ENCODE results near the gene OPCML.

OPCML gene

GRCh38 chr11:133164986-133165385 lies 367.3 kb downstream of the OPCML start:
- no peak for DNase-seq

GRCh38 chr11:133163463-133164419 lies 368.6 kb downstream of the OPCML start:
- DNase-seq, result no peak

DNA sequence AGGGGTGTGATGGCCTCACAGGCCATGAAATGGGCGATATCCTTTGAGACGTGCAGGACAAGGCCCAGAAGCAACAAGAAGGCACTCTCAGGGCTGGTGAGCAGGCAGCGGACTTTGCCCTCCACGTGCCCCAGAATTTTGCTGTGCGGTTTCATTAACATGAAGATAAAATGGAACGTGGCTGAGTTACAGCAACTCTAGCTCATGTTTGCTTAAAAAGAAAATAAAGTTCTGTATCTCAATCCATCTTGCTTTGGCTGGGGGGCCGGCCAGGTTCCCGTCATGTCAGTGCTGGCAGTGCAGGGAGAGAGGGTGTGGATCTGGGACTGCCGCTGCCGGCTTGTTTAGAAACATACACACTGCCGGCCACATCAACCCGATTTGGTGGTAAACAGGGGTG lies 370.1 kb downstream of the OPCML start:
- DNase-seq, result no peak

GRCh38 chr11:133160754-133161153 lies 371.5 kb downstream of the OPCML start:
- no peak for DNase-seq

DNA sequence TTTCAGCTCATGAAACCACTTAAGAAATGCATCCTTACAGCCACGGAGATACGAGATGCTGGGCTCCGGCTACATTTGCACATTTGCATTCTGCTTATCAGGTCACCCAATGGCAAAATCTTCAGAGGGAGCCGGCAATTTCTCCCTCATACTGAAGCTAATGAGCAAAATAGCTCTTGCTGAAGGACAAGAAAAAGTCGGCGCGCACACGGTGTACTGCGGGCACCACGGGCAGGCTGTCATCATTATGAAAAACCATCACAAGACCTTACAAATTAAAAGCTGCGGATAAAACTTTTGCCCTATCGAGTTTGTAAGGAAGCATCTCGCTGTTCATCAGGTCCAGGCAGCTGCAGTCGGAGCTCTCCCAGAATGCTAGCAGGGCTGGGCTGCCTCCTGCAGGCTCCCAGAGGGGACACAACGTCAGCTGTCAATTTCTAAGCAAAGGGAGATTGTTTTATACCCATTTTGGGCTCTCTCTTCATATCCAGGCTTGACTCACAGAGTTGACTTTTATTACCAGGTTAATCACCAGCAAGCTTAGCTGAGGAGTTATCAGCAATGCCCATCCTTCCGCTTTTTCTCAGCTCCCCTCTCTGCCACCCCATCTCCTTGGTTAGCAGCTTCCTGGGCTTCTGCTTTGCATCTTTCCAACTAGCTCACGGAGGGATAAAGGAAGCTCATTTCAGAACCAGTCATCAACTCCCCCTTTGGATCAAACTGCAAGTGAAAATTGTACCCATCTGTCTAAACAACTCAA lies 375.1 kb downstream of the OPCML start:
- DNase-seq, result no peak

DNA sequence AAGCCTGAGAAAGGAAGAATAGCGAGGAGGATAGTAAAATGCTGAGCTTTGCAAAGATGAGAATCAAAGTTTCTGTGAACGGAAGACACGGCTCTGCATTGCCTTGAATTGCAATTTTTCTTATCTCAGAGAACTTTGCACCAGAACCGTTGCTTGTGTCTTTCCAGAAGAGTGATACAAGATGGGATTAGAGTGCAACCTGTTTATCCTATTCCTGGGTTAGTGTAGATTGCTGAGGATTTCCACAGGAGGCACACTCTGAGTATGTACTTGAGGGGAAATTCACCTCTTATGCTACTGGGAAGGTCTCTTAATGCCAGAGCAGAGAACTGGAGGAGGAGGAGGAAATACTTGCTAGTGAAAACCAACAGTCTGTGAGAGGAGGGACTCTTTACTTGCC lies 377.5 kb downstream of the OPCML start:
- DNase-seq, result no peak

GRCh38 chr11:133154076-133154475 lies 378.2 kb downstream of the OPCML start:
- DNase-seq, result no peak

DNA sequence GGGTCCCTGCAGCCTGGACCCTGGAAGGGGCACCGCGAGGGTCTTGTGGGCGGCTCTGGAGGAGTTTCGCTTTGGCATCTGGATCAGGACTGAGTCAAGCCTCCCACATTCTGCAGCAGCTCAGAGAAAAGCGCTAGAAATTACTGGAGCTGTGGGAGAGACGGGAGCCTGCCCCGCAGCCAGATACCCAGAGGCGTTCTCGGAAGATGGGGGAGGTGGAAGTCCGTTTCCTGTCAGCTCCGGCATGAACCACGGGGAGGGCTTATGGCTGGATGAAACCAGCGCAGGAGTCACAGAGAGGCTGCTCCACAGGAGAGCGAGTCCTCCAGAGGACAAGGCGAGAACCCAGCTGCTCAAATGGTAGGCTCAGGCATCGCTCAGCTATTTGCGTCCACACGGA lies 379.3 kb downstream of the OPCML start:
- DNase-seq, result no peak

- no peak for DNase-seq
These were observed 382.6 kb downstream of the OPCML start for GRCh38 chr11:133149698-133150097.

- no peak for DNase-seq
These were observed 384.7 kb downstream of the OPCML start for GRCh38 chr11:133147625-133148024.

GRCh38 chr11:133146697-133147306 lies 385.5 kb downstream of the OPCML start:
- DNase-seq, result no peak

DNA sequence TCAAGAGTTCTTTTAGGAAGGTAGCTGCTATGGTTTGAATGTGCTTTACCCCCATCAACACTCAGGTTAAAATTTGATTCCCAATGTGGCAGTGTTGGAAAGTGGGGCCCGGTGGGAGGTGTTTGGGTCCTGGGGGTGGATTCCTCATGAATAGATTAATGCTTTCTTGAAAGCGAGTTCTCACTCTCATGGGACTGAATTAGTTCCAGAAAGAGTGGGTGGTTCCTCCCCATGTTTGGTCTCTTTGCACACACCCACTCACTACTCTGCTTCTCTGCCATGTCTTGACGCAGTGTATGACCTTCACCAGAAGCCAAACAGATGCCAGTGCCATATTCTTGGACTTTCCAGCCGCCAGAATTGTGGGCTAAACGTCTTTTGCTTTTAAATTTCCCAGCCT lies 394.4 kb downstream of the OPCML start:
- DNase-seq, result no peak

GRCh38 chr11:133137270-133137669 lies 395.0 kb downstream of the OPCML start:
- DNase-seq, result no peak

DNA sequence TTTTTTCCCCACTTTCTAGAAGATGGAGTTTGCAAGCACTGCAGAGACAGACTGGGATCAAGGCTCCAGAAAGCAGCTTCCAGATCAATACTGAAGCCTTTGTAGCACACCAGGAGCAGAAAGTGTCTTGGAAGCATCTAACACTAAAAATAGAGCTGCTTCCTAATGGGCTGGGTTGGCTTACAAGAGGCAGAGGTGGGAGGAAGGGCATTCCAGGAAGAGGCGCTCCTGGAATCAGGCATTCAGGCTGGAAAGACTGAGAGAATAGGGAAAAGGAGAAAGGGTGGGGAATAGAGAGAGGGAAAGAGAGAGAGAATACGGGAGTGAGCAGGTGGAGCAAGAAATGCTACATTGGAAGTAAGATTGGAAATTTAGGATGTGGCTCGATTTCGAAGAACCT lies 395.9 kb downstream of the OPCML start:
- DNase-seq, result no peak

DNA sequence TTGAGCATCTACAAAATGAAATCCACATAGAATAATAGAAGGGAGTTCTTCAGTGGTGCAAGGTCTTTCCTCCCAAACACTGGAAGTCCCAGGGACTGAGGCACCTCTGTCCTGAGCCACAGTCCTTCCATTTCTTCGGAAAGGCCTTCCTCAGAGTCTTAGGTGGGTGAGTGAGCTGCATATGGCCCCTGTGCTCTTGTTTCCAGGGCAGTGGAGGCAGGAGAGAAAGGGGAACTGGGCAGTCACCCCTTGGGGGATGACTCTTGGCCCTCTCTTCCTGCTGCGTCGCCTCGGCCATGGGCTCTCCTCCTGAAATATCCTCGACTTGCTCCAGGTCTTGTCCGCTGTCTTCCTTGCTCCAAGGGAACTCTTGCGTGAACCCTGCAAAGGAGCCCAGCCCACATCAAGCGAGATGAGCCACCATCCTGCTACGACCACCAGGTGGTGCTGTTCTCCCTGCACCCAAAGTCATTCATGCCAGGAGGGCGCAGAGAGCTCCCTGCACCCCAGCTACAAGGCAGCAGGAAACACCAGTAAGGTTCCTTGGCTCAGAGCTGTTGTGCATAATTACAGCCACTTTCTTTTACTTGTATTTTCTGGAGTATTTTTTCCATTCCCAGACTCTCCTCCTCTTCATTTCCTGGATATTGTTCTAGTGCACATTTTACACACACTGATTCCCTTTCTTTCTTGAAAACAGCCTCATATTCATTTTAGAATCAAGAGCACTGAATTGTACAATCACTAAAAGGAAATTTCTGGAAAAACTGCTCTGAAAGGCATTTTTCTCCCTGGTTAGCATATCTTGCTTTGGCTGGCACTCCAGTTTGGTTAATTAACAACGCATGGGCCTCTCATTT lies 397.8 kb downstream of the OPCML start:
- DNase-seq, result peak in 1 of 2 experiments; percentile 14

DNA sequence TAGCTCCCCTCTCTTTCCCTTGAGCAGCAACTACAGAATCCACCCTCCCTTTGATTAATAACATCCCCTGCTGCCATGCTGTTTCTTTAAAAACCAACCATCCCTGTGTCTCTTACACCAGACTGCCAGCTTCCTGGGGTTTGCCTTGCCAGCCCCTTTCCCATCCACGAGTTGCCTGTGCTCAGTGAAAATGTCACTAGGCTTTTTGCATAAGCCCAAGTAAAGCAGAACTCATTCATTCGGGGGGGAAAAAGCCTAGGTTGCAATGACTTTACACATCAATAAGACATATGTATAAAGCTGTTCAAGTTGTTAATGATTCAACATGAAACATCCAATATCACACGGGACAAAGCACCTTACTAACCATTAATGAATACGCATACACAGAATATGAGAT lies 398.7 kb downstream of the OPCML start:
- DNase-seq, result no peak

GRCh38 chr11:133133050-133133449 lies 399.3 kb downstream of the OPCML start:
- DNase-seq, result no peak

- no peak for DNase-seq
These were observed 404.6 kb downstream of the OPCML start for GRCh38 chr11:133127741-133128140.

DNA sequence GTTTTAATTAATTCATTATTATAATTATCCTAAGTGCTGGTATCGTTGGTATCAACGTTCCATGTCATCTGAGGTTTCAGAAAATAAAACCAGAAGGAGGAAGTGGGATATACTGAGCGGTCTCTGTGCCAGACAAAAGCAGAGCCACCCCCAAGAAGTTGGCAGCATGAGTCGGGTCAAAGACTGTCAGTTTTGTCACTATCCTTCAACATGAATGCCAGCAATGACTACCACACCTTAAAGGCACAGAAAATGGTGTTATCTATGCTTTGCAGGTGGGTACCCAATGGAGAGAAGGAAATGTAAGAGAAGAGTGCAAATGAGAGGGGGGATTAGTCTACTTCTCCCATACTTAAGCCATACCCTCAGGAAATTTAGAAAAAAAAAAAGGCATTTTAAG lies 408.5 kb downstream of the OPCML start:
- no peak for DNase-seq

DNA sequence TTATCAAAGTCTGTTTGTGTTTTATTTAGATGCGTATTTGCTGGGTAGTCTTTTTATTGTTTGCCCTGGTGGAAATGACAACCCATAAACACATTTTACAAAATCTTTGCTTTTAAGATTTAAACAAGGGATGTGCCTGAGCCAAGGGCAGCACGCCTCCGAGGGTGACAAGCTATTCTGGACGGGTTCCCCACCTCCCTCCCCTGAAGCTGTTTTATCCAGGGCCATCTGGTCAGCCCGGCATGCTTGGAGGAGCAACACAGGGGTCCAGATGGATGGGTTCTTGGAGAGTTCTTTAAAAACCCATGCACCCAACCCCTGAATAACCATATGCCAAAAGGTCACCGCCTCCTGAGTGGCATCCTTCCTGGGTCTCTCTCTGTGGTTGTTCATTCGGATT lies 408.9 kb downstream of the OPCML start:
- DNase-seq, result no peak

GRCh38 chr11:133122256-133122655 lies 410.0 kb downstream of the OPCML start:
- DNase-seq, result no peak

GRCh38 chr11:133118563-133119268 lies 413.6 kb downstream of the OPCML start:
- DNase-seq, result no peak

All from stimulated activated CD4-positive, alpha-beta T cell treated with anti-CD3 and anti-CD28 coated beads, Interleukin-4, amount 100 ng/mL, for 4 hours (primary cell).